ENCODE data around the gene KRT5. TPM values are rescaled to one million over a fixed set of nuclear protein-coding genes. Genes with fewer than 3 reads are reported as not detected.
A peak's percentile ranks its signal among the peaks of the same experiment; 100 is the strongest.

The KRT5 gene
- total RNA-seq, 1 donor from 2014 or later = 13.0 TPM

- peaks cover 10% of the 10 kb centered on the region for H3K4me1 Mint-ChIP-seq (ENCODE audit: unreplicated experiment)
- H3K36me3 Mint-ChIP-seq = no peaks in the 10 kb centered on the region
- no peaks in the 10 kb centered on the region for H3K9me3 Mint-ChIP-seq
- H3K27me3 Mint-ChIP-seq = peaks cover 17% of the 10 kb centered on the region
- no peak for DNase-seq (ENCODE audit: extremely low spot score, unreplicated experiment)
- no peak for TF ChIP-seq CTCF (conservative IDR thresholded peaks at IDR 0.05)
- no peak overlapping the region for H3K4me3 Mint-ChIP-seq
- no peak overlapping the region for H3K27ac Mint-ChIP-seq
Measured at GRCh38 chr12:52542157-52542556, 22.0 kb upstream of the KRT5 start.

- Mint-ChIP-seq H3K27me3 (peaks cover 15% of the 10 kb centered on the region), H3K4me1 (ENCODE audit: unreplicated experiment) (peaks cover 10% of the 10 kb centered on the region), H3K36me3 (no peaks in the 10 kb centered on the region), H3K9me3 (no peaks in the 10 kb centered on the region), H3K27ac (no peak overlapping the region), H3K4me3 (no peak overlapping the region)
- no peak for TF ChIP-seq CTCF (conservative IDR thresholded peaks at IDR 0.05)
- DNase-seq (ENCODE audit: extremely low spot score, unreplicated experiment) = no peak
Measured at GRCh38 chr12:52541709-52542108, 21.5 kb upstream of the KRT5 start.

GRCh38 chr12:52540531-52540930, 20.3 kb upstream of the KRT5 start:
- H3K27ac Mint-ChIP-seq = no peak overlapping the region

GRCh38 chr12:52539821-52540173, 19.6 kb upstream of the KRT5 start:
- no peak for TF ChIP-seq CTCF (conservative IDR thresholded peaks at IDR 0.05)
- no peaks in the 10 kb centered on the region for H3K9me3 Mint-ChIP-seq
- no peak overlapping the region for H3K4me3 Mint-ChIP-seq
- H3K27ac Mint-ChIP-seq = no peak overlapping the region
- H3K36me3 Mint-ChIP-seq = no peaks in the 10 kb centered on the region
- peaks cover 12% of the 10 kb centered on the region for H3K27me3 Mint-ChIP-seq
- no peak for DNase-seq (ENCODE audit: extremely low spot score, unreplicated experiment)
- H3K4me1 Mint-ChIP-seq (ENCODE audit: unreplicated experiment) = peaks cover 10% of the 10 kb centered on the region

More at GRCh38 chr12:52540531-52540930, 20.3 kb upstream of the KRT5 start:
- H3K4me1 Mint-ChIP-seq (ENCODE audit: unreplicated experiment) = peaks cover 10% of the 10 kb centered on the region
- no peak for DNase-seq (ENCODE audit: extremely low spot score, unreplicated experiment)
- peaks cover 12% of the 10 kb centered on the region for H3K27me3 Mint-ChIP-seq
- no peaks in the 10 kb centered on the region for H3K36me3 Mint-ChIP-seq
- no peaks in the 10 kb centered on the region for H3K9me3 Mint-ChIP-seq
- TF ChIP-seq CTCF (conservative IDR thresholded peaks at IDR 0.05) = no peak
- no peak overlapping the region for H3K4me3 Mint-ChIP-seq

GRCh38 chr12:52539083-52539820, 19.1 kb upstream of the KRT5 start:
- Mint-ChIP-seq H3K27me3 (peaks cover 12% of the 10 kb centered on the region), H3K36me3 (no peaks in the 10 kb centered on the region), H3K9me3 (no peaks in the 10 kb centered on the region), H3K4me3 (peak overlapping the region; percentile 36), H3K4me1 (ENCODE audit: unreplicated experiment) (peaks cover 10% of the 10 kb centered on the region), H3K27ac (peak overlapping the region; percentile 61)
- no peak for TF ChIP-seq CTCF (conservative IDR thresholded peaks at IDR 0.05)
- no peak for DNase-seq (ENCODE audit: extremely low spot score, unreplicated experiment)

Data from type B pancreatic cell (in vitro differentiated cells).